Stimulated activated CD8-positive, alpha-beta memory T cell treated with anti-CD3 and anti-CD28 coated beads, Interleukin-12 subunit alpha, Interleukin-12 subunit beta, amount 100 ng/mL, for 4 hours (primary cell): ENCODE results near the gene DNAH8.

Experiments used
- DNase-seq: peaks from one replicate; pipeline ENCODE4 v3.0.0-alpha.2; 2020; ENCODE audit warnings: low read depth

Gene DNAH8

DNA sequence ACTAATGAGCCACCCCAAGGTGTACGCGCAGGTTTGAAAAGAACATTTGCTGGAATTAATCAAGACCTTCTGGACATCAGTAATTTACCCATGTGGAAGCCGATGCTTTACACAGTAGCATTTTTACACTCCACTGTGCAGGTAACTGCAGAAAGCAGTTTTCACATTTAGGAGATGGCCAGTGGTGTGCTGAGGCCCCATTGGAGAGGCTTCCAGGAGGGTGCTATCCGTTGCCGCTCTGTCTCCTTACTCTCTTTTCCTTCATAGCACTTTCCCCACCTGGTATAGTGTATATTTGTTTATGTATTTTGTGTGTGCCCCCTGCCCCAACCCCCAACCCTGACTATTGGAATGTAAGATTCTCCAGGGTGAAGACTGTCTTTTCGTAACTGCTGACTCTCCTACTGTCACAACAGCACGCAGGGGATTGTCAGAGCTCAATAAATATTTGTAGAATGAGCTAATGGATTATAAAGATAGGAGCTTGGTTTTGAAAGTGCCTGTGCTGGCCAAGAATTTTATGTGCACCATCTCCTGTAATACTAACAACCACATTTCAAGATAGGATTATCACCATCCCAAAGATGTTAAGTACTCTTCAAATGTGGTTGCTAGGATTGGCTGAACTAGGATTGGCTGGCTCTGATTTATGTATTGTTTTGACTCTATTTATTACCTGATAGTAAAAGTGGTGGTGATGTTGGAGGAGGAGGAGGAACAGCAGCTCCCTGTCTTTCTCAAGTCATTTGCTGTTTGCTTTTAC, 259.5 kb downstream of the DNAH8 start:
- no peak for DNase-seq

GRCh38 chr6:38975621-38976049, 260.5 kb downstream of the DNAH8 start:
- DNase-seq = no peak

DNA sequence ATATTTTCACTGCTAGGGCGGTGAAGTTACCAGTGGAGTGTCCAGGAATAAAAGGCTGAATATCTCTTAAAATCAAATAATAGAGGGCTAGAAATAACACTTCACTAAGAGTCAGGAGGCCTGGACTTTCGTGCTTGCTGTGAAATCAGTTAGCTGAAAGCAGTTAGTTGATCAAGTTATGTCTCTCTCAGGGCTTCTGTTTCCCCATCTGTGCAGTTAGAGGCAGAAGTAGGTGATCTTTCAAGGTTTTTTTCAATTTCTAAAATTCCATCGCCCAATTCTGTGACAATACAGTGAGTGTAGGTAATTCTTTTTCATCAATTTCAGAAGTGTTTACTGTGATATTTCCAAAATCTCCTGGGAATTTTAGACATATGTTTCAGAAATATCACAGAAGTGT, 260.9 kb downstream of the DNAH8 start:
- DNase-seq = no peak

DNA sequence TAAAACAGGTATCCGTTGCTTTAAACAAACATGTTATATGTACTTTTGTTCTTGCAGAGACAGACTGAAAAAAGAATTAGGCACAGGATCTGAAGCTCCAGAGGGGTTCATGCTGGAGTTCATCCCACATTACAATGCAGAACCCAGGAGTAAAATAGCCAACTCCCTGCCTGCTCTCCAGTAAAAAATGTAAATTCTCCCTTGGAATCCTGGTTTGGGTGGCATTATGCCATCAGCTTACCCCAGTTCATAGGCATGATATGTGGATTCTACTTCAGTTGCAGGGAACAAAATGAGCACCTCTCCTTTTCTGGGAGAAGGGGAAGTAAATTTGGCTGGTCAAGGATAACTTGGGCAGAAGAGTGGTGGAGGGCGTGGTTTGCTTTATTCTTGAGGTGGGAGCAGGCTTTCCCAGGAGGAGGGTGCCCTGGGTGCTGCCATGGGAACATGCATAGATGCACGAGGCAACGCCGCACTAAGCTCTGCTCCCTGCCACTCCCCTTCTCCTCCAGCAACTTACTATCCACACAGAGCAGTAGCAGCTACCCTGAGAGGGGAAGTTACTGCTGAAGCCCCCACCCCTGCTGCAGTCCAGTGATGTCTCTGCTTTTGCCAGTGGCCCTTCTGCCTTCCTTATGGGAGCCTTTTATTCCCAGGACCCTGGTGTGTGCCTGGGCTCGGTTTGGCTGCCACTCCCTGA, 261.8 kb downstream of the DNAH8 start:
- DNase-seq = no peak

DNA sequence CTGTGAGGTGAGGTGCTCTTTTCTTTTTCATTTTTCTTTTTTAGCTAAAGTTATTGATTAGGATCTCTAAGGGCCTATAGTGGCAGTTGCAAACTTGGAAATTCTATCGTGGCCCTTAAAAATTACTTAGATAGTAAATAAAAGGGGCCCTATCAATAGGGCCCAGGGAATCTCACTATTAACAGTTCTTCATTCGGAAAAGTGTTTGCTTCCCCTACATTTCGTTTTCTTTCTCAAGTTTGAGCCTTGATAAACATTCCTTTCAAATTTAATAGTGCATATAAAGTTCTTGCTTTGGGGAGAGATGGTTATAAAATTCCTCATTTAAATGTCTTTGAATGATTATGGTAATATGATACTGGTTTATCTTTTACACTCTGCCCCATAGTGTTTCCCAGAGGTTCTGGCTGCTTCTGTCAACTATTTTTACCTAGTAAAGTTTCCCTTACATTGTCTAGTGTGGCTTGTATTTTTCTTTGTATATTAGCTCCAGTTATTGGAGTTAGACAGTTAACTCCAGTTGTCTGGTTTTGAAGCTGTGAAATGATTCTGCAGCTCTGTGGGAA, 263.1 kb downstream of the DNAH8 start:
- no peak for DNase-seq

GRCh38 chr6:38982470-38982869, 267.4 kb downstream of the DNAH8 start:
- no peak for DNase-seq

- DNase-seq = no peak
Observed at GRCh38 chr6:38984723-38985122, 269.6 kb downstream of the DNAH8 start.

GRCh38 chr6:38985839-38986238, 270.7 kb downstream of the DNAH8 start:
- no peak for DNase-seq

DNA sequence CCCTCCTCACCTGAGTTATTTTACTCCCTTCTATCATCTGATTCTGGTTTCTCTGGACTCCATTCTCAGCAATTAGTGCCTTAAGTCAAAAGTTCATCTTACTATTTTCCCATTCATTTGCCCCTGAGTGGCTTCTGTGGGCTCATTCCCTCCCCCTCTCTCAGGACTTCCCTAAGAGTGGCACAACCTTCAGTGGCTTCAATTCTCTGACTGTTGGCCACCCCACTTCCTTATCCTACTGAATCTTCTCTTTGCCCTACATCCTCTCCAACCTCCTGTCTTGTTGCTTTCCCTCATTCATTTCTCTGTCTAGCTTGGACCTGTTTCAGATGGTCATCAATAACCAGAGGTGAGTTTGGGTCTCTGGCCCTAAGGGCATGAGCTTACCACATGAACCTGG, 272.4 kb downstream of the DNAH8 start:
- DNase-seq = no peak

GRCh38 chr6:38988736-38989449, 273.8 kb downstream of the DNAH8 start:
- DNase-seq = no peak

- DNase-seq = no peak
Observed at GRCh38 chr6:38990475-38990874, 275.4 kb downstream of the DNAH8 start.

DNA sequence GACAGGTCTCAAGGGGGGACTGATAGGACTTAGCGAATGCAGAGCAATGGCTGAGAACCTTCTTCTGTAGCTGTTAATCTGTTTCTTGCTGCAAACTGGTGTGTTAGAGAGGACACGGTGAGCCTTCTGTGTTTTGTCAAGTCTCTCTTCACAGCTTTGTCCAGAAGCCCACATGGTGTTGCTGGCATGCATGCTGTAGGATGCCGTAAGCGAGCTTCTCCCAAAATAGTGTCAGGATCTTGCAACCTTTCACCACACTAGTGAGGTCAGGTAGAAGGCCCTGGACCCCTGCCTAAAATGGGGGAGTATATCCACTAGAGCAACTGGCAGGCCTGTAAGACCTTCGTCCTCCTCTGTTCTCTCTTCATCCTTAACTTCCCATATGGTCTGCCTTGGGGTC, 281.6 kb downstream of the DNAH8 start:
- no peak for DNase-seq

- no peak for DNase-seq
Observed at GRCh38 chr6:38997128-38997761, 282.1 kb downstream of the DNAH8 start.

- DNase-seq = no peak
Observed at GRCh38 chr6:39003072-39003471, 288.0 kb downstream of the DNAH8 start.

- no peak for DNase-seq
Observed at GRCh38 chr6:39003492-39003891, 288.4 kb downstream of the DNAH8 start.

DNA sequence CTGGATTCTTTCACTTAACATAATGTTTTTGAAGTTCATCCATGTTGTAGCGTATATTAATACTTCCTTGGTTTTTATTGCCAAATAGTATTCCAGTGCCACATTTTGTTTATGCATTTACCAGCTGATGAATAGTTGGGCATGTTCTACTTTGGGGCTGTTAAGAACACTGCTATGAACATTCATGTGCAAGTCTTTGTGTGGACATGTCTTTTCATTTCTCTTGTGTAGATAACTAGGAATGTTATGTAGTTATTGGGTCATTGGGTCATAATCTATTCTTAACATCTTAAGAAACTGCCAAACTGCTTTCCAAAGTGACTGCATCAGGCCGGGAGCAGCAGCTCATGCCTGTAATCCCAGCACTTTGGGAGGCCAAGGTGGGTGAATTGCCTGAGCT, 289.7 kb downstream of the DNAH8 start:
- no peak for DNase-seq

GRCh38 chr6:39005774-39006173, 290.7 kb downstream of the DNAH8 start:
- no peak for DNase-seq

DNA sequence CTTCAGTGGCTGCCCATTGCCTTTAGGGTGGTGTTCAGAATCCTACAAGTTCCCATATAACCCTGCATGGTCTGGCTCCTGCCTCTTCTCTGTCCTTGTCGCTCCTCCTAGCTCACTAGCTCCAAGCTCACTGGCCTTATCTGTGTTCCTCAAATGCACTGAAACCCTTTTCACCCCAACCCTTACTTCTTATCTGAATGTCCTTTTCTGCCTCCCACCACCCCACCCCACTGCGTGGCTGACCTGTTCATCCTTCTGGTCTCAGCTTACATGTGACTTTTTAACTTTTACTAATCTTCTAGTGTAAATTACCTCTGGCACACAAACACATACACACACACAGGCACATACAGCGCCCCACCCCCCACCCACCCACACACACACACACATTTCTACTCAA, 292.5 kb downstream of the DNAH8 start:
- DNase-seq = no peak

GRCh38 chr6:39008737-39009136, 293.6 kb downstream of the DNAH8 start:
- no peak for DNase-seq

GRCh38 chr6:39009476-39009875, 294.4 kb downstream of the DNAH8 start:
- no peak for DNase-seq

DNA sequence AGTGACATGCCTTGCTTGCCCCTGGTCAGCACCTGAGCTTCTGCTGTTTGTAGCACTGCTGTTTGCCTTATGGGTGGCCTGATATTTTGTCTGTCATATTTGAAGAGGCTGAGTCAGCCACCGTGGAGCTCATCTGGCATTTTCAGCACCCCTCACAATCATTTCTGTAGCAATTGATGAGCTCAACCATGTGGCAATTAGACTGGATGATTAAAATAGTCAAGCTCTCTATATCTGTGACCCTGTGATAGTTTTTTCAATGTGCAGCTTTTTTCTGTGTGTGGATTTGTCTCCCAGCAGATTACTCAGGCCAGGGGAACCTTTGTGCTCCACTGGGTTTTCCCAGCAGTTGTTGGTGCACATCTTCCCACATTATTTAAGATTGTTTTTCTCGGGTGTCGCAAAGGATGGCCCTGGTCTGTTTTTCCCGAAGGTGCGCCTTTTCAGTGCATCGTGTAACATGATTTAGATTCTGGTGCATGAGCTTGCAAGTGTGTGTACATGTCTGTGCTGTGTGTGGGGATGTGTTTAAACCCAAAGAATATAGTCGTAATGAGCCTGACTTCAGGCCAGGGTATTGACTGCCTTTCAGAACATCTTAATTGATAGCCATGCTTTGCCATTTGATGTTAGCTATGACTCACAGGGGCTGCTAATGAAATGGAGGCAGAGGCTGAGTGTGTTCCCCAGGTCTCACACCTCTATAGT, 301.9 kb downstream of the DNAH8 start:
- no peak for DNase-seq

- DNase-seq = no peak
Observed at GRCh38 chr6:39017547-39017880, 302.4 kb downstream of the DNAH8 start.
